Neural progenitor cell (in vitro differentiated cells): Measurements from ENCODE around the gene LCE1C.

Experiments used
- CTCF ChIP-seq: fragments of 200-600 bp; sonication (generic); IDR thresholded peaks from 2 replicates; pipeline ENCODE4 v1.5.1; 2017; ENCODE audit warnings: antibody characterized with exemption, mild to moderate bottlenecking
- EZH2 ChIP-seq: fragments of 200-600 bp; sonication (generic); IDR thresholded peaks from 2 replicates; pipeline ENCODE4 v1.6.1; 2017; ENCODE audit warnings: antibody characterized with exemption, mild to moderate bottlenecking, moderate library complexity

- TF ChIP-seq CTCF (no peak), EZH2 (no peak)
These were observed 5.1 kb downstream of the LCE1C start for GRCh38 chr1:152801333-152801732.
